Left cardiac atrium (tissue), 4 donors: ENCODE measurements around the gene GRAMD1B. TPM values are rescaled to one million over a fixed set of nuclear protein-coding genes. Genes with fewer than 3 reads are reported as not detected.
A peak's percentile ranks its signal among the peaks of the same experiment; 100 is the strongest.
"Not testable (repeated sequence)": the region's sequence is repeated elsewhere in the genome, so short reads cannot be mapped to it uniquely, and the experiment has no call there.

Experiments
- ATAC-seq, 2 donors: fragments of 200-7000 bp; cut with Tn5 transposase; one replicate each; pipeline ENCODE4 v1.9.1; 2020; ENCODE audit warnings: mild to moderate bottlenecking in 2 of 2, moderate library complexity in 2 of 2
- DNase-seq: peaks from one replicate; pipeline ENCODE4 v3.0.0-alpha.2; 2020
- intact Hi-C, 2 donors: fragments of 100-400 bp; cut with DNase I; formaldehyde crosslinking; loops; one replicate each; pipeline versions ENCODE4 v1.14.1 to v1.15.1; 2022 to 2023
- total RNA-seq, 2 donors: library from RNA; stranded (reverse); fragmentation: NEBNext Ultra II Directional; extraction: Animal tissue kit (Norgen Biotek cat#: 25700); gene quantifications; one replicate each; pipeline ENCODE4 v1.2.1, GENCODE V29; 2021
- donor health status: DM: no; HTN: yes; CAD: no.
- donor health status: DM: no; HTN: yes; CAD: no; lungs with severe emphysema.
- donor health status: DM: yes; HTN: yes; CAD: no.
- donor health status: Dilated cardiomyopathy.

The GRAMD1B gene
- total RNA-seq, 2 donors from 2014 or later, result 2.8 to 3.1 TPM

DNA sequence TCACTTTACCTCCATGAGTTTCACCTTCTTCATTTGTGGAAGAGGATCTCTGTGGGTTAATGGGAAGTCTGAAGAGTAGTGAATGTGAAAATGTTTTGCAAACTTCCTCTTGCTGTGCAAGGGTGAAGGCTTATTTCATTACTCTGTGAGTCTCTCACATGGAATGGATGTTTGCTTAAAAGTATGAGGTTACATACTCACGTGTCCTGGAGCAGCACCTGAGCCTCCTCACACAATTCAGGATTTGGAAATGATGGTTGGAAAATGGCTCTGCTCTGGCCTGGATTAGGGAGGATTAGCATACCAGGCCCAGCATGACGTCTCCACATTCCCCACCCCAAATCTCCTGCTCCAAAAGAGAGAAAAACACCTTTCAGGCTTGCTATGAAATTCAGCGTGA lies 4.8 kb downstream of the GRAMD1B start:
- intact Hi-C loops, result no loop called here
- no peak for ATAC-seq
- no peak for DNase-seq

DNA sequence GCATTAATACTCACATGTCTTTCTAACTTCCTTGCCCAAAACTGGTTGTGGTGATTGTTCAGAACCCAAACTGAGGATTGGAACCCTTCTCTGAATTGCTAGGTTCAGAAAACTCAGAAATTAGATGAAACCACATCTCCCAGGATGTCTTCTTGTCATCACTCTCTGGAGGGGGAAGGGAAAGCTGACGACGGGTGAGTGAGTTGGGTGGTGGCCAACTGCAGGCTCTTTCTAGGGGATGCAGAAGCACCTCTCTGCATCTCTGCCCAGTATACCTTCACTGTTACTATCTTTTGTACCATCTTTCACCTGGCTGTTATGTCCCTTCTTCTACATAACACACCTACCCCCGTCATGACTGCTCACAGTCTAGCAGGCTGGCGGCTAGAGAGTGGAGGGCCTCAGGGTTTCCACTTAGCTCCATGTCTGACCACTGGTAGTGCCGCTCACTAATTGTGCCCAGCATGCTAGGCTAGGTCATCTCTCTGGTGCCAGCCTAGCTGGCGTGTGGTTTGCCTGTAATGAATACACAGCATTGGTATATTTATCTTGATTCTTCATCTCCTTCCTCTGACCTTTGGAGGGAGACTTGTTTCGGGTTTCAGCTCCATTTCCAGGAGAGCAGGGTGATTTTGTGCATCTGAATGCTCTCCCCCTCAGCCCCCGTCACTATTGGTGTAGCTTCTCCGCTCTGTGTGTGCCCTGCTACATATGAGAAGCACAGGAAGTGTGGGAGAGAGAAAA lies 7.3 kb downstream of the GRAMD1B start:
- no peak for ATAC-seq

DNA sequence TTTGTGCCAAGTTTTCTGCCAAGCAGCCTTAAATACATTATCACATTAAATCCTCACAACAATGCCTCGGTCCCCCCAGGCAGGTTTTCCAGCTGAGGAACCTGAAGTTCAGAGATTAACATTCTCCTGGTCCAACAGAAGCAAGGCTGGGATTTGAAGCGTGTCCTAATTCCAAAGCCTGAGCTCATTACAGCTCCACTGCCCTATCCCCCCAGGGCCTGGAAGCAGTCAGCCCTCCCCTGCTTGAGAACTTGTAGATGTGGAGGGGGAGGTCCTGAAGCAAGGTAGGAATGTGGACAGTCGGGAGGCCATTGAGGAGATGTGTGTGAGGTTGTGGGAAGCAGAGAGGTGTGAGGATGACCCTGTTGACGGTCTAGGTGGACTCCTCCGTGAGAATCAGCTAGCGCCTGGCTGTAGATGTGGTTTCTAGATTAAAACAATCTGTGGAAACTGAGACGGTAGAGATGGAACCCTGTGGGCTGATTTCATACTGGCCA lies 8.1 kb downstream of the GRAMD1B start:
- DNase-seq (no peak), ATAC-seq (no peak)
- intact Hi-C loops, result no loop called here

More for the DNA sequence above, 7.3 kb downstream of the GRAMD1B start:
- intact Hi-C loops, result no loop called here
- no peak for DNase-seq

DNA sequence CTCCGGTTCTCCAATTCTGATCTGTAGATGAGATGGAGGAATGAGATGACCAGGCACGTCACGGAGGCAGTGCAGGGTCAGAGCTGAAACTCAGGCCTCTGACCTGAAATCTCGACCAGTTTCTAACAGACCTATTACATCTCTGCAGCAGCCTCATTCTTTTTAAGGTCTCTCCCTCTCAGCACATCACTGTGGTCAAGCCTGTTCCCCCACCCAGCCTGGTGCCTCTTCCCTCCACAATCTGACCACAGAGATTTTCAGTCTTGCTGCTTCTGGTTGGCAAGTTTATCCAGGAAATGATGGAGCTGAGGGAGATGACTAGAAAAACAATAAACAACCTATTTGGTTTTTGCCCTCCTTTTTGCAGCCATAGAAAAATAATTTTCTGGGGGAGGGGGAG lies 9.5 kb downstream of the GRAMD1B start:
- DNase-seq (no peak), ATAC-seq (no peak)
- intact Hi-C loops, result no loop called here

DNA sequence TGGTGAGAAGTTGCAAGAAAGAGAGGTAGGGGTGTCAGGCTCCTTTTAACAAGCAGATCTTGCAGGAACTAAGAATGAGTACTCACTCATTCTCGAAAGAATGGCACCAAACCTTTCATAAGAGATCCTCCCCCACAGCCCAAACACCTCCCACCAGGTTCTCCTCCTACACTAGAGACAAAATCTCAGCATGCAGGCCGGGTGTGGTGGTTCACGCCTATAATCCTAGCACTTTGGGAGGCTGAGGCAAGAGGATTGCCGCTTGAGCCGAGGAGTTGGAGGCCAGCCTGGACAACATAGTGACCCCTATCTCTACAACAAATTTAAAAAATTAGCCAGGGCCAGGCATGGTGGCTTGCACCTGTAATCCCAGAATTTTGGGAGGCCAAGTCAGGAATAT lies 11.1 kb downstream of the GRAMD1B start:
- intact Hi-C loops, result no loop called here
- ATAC-seq, result no peak
- DNase-seq, result no peak

DNA sequence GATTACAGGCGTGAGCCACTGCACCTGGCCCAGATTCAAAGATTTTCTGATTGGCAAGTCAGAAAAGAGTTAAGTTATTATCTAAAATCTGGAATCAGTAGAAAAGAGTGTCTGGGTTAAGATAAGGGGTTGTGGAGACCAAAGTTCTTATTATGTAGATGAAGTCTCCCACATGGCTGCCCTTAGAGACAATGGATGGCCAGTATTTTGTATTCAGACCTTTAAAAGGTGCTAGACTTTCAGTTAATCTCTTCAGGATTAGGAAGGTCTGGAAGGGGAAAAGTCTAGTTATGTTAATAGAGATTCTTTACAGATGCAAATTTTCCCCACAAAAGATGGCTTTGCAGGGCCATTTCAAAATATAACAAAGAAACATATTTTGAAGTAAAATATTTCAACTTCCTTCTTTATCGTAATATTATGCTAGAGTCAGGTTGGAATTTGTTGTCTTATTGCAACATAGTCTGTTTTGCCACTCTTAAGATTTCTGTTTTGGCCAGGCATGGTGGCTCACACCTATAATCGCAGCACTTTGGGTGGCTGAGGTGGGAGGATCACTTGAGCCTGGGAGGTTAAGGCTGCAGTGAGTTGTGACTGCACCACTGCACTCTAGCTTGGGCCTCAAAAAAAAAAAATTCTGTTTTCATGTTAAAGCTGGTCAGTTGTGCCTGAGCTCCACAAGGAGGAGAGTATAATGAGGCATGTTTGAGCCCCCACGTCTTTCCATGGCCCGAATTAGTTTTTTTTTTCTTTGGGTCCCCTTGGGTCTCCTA lies 14.0 kb downstream of the GRAMD1B start:
- DNase-seq (no peak), ATAC-seq (no peak)
- intact Hi-C loops, result no loop called here

DNA sequence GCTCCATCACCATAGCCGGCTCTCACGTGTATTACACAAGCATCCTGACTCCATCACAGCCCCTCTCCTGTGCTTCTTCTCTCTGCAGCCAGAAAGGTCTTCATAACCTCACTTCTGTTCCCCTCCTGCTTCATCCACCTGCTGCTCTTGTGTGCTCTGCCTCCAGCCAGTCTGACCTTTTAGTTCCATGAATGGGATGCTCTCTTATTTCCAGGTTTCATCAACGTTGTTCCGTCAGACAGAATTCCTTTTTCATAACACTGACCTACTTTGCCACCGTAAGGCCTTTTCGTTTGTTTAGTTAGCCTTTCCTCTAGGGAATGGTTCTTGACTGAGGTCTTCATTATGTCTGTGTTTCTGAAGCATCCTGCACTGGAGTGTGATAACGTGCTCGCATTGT lies 18.8 kb downstream of the GRAMD1B start:
- ATAC-seq (no peak), DNase-seq (no peak)
- intact Hi-C loops, result no loop called here

DNA sequence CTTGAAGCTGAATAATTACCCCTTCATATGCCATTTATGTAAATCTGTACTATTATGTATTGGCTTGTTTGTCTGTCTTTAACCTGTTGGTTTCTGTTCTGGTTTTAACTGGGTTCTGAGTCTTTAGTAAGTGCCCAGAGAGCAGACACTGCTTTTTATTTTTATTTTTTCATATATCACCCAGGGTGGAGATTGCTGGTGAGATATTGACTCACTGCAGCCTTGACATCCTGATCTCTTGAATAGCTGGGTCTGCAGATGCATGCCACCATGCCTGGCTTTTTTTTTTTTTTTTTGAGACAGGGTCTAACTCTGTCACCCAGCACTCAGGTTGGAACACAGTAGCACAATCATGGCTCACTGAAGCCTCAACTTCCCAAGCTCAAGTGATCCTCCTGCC lies 19.4 kb downstream of the GRAMD1B start:
- no peak for DNase-seq
- intact Hi-C loops, result no loop called here
- no peak for ATAC-seq

DNA sequence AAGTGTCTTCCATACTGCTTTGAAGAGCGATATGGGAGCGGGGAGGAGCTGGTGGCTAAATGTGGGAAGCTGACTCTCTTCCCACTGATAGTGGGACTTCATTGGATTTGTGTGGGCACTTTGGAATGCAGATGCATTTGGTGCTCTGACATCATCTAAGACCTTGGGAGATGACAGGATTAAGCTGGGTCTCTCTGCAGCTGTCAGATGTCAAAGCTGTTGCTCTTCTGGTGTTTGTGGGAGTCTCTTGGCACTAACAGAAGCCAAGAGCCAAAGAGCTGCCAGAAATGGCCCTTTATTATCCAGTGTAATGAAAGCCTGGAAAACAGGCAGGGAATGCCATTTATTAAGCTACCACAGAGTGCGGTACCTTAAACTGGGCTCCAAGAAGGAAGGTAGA lies 20.6 kb downstream of the GRAMD1B start:
- intact Hi-C loops, result no loop called here
- no peak for DNase-seq
- ATAC-seq, result peak; percentile 87 to 92

DNA sequence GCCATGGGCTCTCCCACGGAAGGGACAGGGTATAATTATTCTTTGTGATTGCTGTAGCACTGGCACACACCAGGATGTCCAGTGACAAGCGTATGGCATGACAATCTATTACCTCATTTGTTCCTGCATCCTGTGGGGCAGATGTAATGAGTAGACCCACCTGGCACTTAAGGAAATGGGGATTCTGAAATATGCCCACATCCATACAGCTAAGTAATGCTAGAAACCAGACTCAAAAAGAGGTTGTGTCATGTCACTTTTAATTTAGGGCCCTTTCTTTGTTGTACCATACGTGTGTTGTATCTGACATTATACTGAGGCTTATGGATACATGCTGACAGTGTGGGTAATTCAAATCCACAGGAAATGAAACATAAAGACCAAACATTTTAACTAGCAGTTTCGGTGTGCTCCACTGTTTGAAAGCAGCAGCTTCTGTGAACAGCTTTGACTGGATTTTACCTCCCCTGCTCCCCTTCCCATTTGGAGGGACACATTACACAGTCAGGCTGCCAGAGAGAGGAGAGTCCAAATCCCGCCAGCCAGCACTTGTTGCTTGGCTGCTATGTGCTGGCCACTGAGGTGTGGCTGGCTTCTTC lies 21.2 kb downstream of the GRAMD1B start:
- ATAC-seq (peak; percentile 64 to 69), DNase-seq (no peak)
- intact Hi-C loops, result no loop called here

DNA sequence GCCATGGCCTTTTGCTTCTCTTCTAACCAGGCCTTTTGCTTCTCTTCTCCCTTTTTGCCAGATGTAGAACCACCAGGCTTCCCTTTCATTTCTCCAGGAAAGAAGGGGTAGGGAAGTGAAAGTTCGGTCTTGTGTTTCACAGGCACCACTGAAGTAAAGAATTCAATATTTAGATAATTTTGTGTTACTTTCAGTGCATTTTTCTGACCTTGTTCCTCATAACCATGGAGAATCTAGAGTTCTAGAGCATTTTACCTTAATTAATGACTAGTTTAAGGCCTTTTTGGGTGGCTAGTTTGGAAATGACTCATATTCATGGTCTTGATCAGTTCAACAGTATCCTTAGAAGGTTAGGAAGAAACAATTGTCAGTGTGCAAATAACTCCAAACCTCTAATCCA lies 22.7 kb downstream of the GRAMD1B start:
- intact Hi-C loops, result no loop called here
- no peak for ATAC-seq
- no peak for DNase-seq

DNA sequence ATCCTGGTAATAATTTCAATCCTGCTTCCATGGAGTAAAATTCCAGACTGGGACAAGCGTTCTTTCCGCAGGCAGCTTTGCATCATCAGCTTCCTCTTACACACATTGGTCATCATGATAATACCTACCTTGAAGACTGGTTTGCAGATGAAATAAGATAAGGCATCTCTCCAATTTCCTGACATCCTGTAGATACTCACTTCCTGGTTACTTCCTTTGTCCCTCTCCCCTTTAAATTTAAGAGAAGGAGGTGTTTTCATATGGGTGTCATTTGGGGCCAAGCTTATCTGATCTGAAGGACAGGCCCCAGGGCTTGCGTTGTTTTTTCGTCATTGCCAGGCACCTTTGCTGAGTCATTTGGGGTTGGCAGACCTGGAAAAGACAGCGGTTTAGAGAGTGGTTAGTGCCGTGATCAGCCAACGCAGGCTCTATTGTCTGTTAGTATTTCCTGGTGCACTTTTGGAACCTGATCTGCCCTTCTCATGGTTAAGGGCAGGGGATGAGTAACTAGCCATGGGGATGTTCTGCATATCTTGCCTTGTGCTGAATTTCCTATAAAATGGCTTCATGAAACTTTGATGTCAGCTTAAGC lies 24.1 kb downstream of the GRAMD1B start:
- intact Hi-C loops, result no loop called here
- ATAC-seq (no peak), DNase-seq (no peak)

DNA sequence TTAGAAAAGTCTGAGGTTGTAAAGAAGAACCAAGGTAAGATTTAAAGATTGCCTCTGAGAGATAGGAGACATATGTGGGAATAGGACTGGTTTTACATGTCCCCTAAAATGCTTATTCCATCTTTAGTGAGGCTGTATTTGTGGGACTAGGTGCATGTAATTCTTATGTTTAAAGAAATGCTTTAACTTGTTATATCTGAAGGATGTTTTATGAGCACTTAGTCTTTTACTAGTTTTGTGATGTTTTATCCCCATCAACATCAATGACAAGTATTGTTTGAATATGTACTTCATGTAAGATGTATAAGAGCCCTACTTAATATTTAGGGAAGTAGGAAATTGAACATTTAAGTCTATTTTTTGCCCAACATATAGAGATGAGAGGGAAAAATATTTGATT lies 24.7 kb downstream of the GRAMD1B start:
- DNase-seq (no peak), ATAC-seq (no peak)
- intact Hi-C loops, result no loop called here

DNA sequence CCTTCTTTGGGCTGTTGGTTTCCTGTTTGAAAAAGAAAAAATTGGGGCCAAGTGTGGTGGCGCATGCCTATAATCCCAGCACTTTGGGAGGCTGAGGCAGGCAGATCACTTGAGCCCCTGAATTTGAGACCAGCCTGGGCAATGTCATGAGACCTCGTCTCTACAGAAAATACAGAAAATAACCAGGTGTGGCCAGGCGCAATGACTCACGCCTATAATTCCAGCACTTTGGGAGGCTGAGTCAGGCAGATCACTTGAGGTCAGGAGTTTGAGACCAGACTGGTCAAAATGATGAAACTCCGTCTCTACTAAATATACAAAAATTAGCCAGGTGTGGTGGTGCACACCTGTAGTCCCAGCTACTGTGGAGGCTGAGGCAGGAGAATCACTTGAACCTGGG lies 26.4 kb downstream of the GRAMD1B start:
- intact Hi-C loops, ATAC-seq, DNase-seq: not testable (repeated sequence)

DNA sequence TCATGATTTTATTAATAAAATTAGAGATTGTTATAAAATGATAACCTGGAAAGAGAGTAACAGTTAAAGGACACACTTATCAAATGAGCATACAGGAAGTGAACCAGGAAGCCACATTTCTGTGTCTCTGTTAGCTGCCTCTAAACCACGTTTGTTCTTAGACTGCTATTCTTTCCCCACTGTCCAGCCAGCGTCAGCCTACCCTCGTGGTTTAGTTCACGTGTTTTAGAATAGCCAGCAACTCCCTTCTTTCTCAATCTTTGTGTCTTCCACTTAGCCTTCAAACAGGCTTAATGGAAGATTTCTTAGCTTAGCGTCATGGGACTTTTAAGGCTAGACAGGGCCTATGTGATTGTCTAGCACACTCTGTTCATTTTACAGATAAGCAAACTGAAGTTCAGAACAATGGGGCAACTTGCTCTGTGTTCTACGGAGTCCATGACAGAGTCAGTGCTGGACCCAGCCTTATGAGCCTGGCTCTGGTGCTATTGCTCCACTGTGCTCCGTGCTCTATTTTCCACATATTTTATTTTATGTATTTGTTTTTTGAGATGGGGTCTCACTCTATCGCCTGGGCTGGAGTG lies 27.2 kb downstream of the GRAMD1B start:
- DNase-seq (peak; percentile 35), ATAC-seq (peak in 1 of 2 donors; percentile 46)
- intact Hi-C loops, result no loop called here

DNA sequence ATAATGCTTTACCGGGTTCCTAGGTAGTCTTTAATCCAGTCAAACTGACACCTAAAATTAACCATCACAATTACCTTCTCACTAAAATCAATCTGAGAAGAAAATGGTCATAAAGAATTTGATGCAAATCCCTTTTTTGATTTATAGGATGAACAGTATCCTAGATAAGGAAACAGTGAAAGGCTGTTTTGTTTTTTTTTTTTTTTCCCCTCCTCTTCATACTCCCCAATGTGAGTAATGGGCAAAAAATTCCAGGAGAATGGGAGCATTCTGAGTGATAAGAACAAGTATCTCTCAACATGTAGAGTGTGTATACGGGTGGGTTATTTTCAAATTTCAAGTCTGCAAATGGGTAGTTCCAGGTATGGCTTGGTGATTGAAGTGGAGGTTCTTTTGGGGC lies 28.4 kb downstream of the GRAMD1B start:
- ATAC-seq, result no peak
- no peak for DNase-seq

DNA sequence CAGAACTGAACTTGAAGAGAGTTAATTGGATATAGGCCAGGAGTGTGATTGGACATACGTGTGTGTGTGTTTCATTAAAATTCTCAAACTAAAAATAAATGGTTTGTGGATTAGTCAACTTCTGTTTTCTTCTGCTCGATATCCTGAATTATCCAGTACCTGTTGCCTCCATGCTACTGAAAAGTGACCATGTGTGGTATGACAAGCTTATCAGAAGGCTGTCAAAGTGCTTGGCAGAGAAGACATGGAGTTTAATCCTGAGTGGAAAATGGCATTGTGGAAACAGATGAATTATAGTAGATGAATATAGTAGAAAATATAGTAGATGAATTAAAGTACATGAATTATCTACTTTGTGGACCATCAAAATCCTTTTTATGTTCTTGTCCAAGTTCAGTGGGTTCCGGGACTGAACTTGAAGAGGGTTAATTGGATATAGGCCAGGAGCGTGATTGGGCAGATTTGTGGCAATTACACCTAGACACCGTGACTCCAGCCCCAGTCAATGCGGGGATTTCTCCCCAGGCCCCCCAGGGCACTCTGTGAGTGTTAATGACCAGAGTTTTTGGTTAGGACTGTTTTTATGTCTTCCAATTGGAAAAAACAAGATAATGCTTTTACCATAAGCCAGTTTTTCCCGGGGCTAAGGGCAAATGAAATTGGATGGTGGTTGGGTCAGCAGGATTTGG lies 30.1 kb downstream of the GRAMD1B start:
- intact Hi-C loops, result no loop called here
- DNase-seq, result no peak
- ATAC-seq, result peak in 1 of 2 donors; percentile 45

More for the DNA sequence above, 28.4 kb downstream of the GRAMD1B start:
- intact Hi-C loops, result no loop called here

DNA sequence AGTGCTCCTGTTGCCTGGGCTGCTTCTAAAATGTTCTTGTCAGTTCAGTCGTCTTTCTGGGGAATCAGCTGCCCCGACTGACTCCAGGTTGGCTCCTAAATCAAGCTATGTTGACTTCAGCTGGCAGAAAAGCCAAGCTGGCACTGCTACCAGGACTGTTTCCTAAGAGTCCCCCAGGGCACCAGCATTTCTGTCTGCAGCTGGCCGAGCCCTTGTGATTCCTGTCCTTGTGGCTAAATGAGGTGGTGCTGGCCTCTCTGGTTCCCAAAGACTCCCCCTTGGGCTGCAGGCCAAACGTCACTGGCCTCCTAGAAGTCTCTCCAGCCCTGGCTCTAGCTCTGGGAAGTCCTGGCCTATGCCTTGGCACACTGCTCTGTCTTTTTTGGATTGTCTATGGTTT lies 31.1 kb downstream of the GRAMD1B start:
- ATAC-seq (peak; percentile 62 to 86), DNase-seq (peak; percentile 36)
- intact Hi-C loops, result no loop called here

DNA sequence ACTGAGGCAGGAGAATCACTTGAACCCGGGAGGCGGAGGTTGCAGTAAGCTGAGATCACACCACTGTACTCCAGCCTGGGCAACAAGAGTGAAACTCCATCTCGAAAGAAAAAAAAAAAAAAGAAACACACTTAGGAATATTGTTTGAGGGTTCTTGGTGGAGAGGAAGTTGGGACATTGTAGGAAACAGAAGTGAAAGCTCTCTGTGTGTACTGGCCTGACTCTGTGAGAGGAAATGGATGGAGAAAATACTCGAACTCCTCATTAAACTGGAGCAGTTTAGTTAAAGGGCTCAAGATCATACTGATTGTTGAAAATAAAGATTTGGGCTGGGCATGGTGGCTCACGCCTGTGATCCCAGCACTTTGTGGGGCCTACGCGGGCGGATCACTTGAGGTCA lies 35.6 kb downstream of the GRAMD1B start:
- intact Hi-C loops, result loop anchor here in 1 of 2 donors (5.0 kb wide), 1 partner anchor 53 kb away; no protein-coding TSS in a partner anchor
- ATAC-seq, result peak in 1 of 2 donors; percentile 52
- DNase-seq, result not testable (repeated sequence)
